ENCODE measurements around the gene RMND1. TPM values are rescaled to one million over a fixed set of nuclear protein-coding genes. Genes with fewer than 3 reads are reported as not detected.
"Not testable (repeated sequence)": the region's sequence is repeated elsewhere in the genome, so short reads cannot be mapped to it uniquely, and the experiment has no call there.

The RMND1 gene
- total RNA-seq, 1 donor from 2014 or later = 67.0 TPM

GRCh38 chr6:151452750-151453427 lies 963 bp upstream of the RMND1 start:
- Mint-ChIP-seq H3K36me3 (ENCODE audit: unreplicated experiment) (no peaks in the 10 kb centered on the region), H3K27me3 (ENCODE audit: unreplicated experiment) (peaks cover 15% of the 10 kb centered on the region), H3K27ac (ENCODE audit: unreplicated experiment) (peak overlapping the region; percentile 95), H3K9me3 (ENCODE audit: unreplicated experiment) (peaks cover 21% of the 10 kb centered on the region), H3K4me1 (ENCODE audit: low read depth, unreplicated experiment) (peaks cover 32% of the 10 kb centered on the region), H3K4me3 (ENCODE audit: unreplicated experiment) (peak overlapping the region; percentile 93)
- no peak for DNase-seq
- TF ChIP-seq, protein P1, sequence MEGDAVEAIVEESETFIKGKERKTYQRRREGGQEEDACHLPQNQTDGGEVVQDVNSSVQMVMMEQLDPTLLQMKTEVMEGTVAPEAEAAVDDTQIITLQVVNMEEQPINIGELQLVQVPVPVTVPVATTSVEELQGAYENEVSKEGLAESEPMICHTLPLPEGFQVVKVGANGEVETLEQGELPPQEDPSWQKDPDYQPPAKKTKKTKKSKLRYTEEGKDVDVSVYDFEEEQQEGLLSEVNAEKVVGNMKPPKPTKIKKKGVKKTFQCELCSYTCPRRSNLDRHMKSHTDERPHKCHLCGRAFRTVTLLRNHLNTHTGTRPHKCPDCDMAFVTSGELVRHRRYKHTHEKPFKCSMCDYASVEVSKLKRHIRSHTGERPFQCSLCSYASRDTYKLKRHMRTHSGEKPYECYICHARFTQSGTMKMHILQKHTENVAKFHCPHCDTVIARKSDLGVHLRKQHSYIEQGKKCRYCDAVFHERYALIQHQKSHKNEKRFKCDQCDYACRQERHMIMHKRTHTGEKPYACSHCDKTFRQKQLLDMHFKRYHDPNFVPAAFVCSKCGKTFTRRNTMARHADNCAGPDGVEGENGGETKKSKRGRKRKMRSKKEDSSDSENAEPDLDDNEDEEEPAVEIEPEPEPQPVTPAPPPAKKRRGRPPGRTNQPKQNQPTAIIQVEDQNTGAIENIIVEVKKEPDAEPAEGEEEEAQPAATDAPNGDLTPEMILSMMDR (IDR thresholded peaks at IDR 0.05; ENCODE audit: partially characterized antibody, unreplicated experiment) = no peak

DNA sequence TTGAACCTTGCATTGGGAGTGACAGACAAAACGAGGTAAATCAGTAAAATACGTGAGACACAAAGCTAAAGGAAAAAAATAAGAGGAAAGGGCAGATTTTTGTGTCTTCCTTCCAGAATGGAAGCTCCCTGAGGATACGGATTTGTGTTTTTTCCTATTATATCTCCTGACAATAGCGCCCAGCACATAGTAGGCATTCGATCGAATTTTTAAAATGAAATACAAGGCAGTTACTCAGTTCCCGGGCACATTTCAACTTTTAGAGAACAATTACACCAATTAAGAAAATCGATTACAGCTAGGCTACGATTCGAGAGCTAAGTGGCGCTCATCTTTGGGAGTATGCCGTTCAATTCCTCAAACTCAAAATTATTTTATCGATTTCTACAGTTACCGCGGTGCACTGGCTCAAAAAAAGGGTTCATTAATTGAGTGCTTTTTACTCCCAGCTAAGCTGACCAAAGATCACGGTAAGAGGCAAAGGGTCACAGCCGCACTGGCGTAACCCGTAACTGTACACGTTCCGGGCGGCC lies 443 bp downstream of the RMND1 start:
- peak overlapping the region; percentile 93 for H3K4me3 Mint-ChIP-seq (ENCODE audit: unreplicated experiment)

DNA sequence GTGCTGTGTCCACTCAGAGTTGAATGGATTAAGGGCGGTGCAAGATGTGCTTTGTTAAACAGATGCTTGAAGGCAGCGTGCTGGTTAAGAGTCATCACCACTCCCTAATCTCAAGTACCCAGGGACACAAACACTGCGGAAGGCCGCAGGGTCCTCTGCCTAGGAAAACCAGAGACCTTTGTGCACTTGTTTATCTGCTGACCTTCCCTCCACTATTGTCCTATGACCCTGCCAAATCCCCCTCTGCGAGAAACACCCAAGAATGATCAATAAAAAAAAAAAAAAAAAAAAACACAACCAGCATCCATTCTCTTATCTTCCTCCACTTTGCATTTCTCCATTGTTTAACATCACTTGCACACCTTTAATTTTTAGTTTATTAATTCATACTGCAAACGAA lies 998 bp downstream of the RMND1 start:
- not testable (repeated sequence) for H3K36me3 Mint-ChIP-seq (ENCODE audit: unreplicated experiment); DNase-seq
- peak overlapping the region; percentile 98 for H3K27ac Mint-ChIP-seq (ENCODE audit: unreplicated experiment)
- H3K27me3 Mint-ChIP-seq (ENCODE audit: unreplicated experiment) = peaks cover 17% of the 10 kb centered on the region
- peaks cover 21% of the 10 kb centered on the region for H3K9me3 Mint-ChIP-seq (ENCODE audit: unreplicated experiment)
- H3K4me3 Mint-ChIP-seq (ENCODE audit: unreplicated experiment) = peak overlapping the region; percentile 93
- peaks cover 18% of the 10 kb centered on the region for H3K4me1 Mint-ChIP-seq (ENCODE audit: low read depth, unreplicated experiment)

More for the DNA sequence above, 443 bp downstream of the RMND1 start:
- DNase-seq = no peak
- Mint-ChIP-seq H3K9me3 (ENCODE audit: unreplicated experiment) (peaks cover 21% of the 10 kb centered on the region), H3K27me3 (ENCODE audit: unreplicated experiment) (peaks cover 17% of the 10 kb centered on the region), H3K27ac (ENCODE audit: unreplicated experiment) (peak overlapping the region; percentile 98), H3K4me1 (ENCODE audit: low read depth, unreplicated experiment) (peaks cover 23% of the 10 kb centered on the region), H3K36me3 (ENCODE audit: unreplicated experiment) (no peaks in the 10 kb centered on the region)
- TF ChIP-seq, protein P1 (IDR thresholded peaks at IDR 0.05; ENCODE audit: partially characterized antibody, unreplicated experiment) = no peak

GRCh38 chr6:151448623-151449022 lies 3.3 kb downstream of the RMND1 start:
- no peak for DNase-seq

GRCh38 chr6:151447237-151447636 lies 4.7 kb downstream of the RMND1 start:
- Mint-ChIP-seq H3K9me3 (ENCODE audit: unreplicated experiment) (peaks cover 13% of the 10 kb centered on the region), H3K27ac (ENCODE audit: unreplicated experiment) (peak overlapping the region; percentile 22), H3K27me3 (ENCODE audit: unreplicated experiment) (peaks cover 16% of the 10 kb centered on the region), H3K4me3 (ENCODE audit: unreplicated experiment) (no peak overlapping the region), H3K36me3 (ENCODE audit: unreplicated experiment) (no peaks in the 10 kb centered on the region), H3K4me1 (ENCODE audit: low read depth, unreplicated experiment) (peaks cover 7% of the 10 kb centered on the region)
- TF ChIP-seq, protein P1 (IDR thresholded peaks at IDR 0.05; ENCODE audit: partially characterized antibody, unreplicated experiment) = no peak
- DNase-seq = no peak

More at GRCh38 chr6:151448623-151449022, 3.3 kb downstream of the RMND1 start:
- peaks cover 8% of the 10 kb centered on the region for H3K4me1 Mint-ChIP-seq (ENCODE audit: low read depth, unreplicated experiment)
- H3K27me3 Mint-ChIP-seq (ENCODE audit: unreplicated experiment) = peaks cover 17% of the 10 kb centered on the region
- H3K27ac Mint-ChIP-seq (ENCODE audit: unreplicated experiment) = peak overlapping the region; percentile 36
- H3K4me3 Mint-ChIP-seq (ENCODE audit: unreplicated experiment) = peak overlapping the region; percentile 35
- H3K36me3 Mint-ChIP-seq (ENCODE audit: unreplicated experiment) = no peaks in the 10 kb centered on the region
- TF ChIP-seq, protein P1 (IDR thresholded peaks at IDR 0.05; ENCODE audit: partially characterized antibody, unreplicated experiment) = peak; percentile 9
- H3K9me3 Mint-ChIP-seq (ENCODE audit: unreplicated experiment) = peaks cover 19% of the 10 kb centered on the region
